Kidney tubule cell (primary cell): ENCODE data around the gene COPS2.

Source experiments
- DNase-seq: peaks from one replicate; pipeline ENCODE4 v3.0.0-alpha.2; 2018; ENCODE audit warnings: low spot score

COPS2 gene

DNA sequence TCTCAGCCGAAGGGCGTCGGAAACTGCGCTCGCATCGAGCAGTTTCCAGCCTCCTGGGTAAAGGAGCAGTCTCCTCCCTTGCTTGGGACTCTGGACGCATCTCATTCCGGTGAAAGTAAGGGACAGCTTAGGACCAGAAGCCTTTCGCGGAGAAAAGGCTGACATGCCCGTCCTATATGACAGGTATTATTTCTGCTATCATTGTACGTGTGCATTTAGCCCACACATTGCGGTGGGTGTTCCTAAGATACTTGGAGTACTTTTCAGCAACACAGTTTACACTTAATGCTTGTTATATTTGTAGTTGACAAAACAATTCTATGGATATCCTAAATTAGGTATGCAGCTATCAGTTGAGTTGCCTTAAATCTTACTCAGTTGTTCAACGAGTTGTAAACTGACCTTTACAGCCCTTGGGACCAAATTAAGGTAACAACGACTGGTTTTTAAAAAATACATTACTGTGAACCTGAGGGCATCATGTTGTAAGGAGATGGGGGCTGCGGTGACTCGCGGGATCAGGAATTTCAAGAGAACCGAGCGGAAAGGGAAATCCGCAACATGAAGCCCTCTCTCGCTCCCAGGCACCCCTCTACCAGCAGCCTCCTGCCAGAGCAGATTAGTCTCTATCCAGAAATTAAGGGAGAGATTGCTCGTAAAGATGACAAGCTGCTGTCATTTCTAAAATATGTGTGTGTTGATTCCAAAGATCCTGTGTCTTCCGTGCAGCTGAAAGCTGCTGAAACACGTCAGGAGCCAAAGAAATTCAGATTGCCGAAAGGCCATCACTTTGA, 632 bp upstream of the COPS2 start:
- peak; percentile 46 for DNase-seq

- no peak for DNase-seq
Observed at GRCh38 chr15:49154799-49155109, 645 bp downstream of the COPS2 start.

DNA sequence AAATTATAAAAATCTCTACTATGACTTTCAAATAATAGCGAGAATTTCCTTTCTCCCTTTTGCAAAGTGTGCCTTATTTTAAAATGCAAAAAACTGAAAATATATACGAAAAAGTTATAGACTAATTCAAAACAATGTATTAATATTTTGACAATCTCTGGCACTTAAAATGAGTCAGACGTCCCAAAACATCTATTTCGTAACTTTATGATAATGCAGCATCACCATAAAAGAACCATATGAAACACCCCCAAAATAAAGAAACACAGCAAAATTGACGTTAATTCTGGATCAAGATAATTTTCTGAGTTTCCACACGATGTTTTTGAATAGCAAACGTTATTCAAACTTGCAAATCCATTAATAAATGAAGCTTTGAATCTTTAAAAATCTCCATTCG, 1.0 kb downstream of the COPS2 start:
- no peak for DNase-seq

GRCh38 chr15:49152552-49153312, 2.7 kb downstream of the COPS2 start:
- peak; percentile 16 for DNase-seq

DNA sequence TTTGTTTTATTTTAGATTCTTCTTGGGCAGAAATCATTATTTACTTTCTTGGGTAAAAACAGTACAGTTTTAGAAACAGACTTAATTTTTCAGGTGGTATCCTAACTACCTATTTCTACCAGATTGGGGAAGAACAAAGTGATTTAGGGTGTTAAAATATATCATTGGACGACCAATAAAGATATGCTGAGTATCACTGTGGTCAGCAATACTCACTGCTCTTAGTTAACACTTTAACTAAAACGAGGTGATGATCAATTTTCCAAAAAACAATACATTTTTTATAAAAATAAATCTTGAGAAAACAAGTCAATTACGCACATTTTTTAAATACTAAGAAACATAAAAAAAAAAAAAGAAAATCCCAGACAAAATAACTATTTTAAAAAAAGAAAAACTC, 3.6 kb downstream of the COPS2 start:
- DNase-seq = no peak

- no peak for DNase-seq
Observed at GRCh38 chr15:49148727-49149126, 6.7 kb downstream of the COPS2 start.

DNA sequence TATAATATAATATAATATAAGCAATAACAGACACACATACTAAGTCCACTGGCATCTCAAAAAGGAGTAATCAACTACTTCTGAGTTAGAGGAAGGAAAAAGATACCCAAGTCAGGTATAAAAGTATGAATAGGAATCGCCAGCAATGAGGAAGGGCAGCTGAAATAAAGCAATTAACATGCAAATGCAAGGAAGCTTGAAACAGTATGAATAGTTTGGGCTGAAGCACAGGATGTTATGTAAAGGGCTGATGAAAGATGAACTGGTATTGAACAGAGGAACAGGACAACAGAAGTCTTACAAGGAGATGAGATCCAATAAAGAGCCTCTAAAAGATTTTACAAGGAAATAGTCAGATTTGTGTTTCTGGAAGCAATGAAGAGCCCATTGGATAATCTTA, 7.1 kb downstream of the COPS2 start:
- no peak for DNase-seq

- DNase-seq = peak; percentile 61
Observed at GRCh38 chr15:49145651-49146609, 9.5 kb downstream of the COPS2 start.

GRCh38 chr15:49137861-49138260, 17.5 kb downstream of the COPS2 start:
- peak; percentile 17 for DNase-seq

DNA sequence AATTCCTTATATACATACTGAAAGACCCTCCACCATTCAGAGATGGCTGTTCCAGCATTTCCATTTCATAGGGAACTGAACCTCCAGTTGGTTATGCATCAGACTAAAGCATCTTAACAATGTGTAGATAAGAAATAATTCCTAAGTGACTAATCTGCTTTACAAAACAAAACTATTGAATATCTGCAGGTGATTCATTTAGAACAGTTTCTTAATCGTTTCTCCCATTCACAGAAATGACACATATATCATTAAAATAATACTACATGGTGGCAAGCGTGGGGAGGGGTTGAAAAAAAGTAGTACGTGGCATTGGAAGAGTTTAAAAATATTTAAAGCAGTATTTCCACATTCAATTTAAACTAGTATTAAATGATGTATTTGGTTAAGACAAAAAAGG, 19.5 kb downstream of the COPS2 start:
- peak; percentile 83 for DNase-seq

DNA sequence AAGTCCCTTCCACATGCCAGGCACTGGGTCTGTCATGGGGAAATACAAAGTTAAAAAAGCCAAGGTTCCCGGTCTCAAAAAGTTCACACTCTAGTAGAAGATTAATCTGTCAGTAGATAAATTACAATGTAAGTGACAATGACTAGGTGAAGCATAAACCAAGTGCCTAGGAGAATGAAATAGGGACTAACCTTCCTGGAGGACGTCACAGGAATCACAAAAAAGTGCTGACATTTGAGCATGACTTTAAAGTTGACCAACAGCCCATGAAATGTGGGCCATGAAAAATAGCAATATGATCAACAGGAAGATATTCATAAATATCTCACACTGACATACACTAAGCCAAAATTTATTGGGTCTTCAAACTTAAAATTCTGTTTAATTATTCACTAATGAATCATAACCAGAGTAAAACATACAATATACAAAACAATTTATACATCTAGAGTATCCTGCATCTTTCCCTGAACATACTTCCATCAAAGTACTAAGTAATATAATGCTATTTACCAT, 20.0 kb downstream of the COPS2 start:
- peak; percentile 67 for DNase-seq

GRCh38 chr15:49134683-49135341, 20.6 kb downstream of the COPS2 start:
- no peak for DNase-seq

GRCh38 chr15:49131403-49131802, 24.0 kb downstream of the COPS2 start:
- no peak for DNase-seq

GRCh38 chr15:49124371-49124770, 31.0 kb downstream of the COPS2 start:
- DNase-seq = no peak

GRCh38 chr15:49122541-49123062, 32.8 kb downstream of the COPS2 start:
- DNase-seq = peak; percentile 3

DNA sequence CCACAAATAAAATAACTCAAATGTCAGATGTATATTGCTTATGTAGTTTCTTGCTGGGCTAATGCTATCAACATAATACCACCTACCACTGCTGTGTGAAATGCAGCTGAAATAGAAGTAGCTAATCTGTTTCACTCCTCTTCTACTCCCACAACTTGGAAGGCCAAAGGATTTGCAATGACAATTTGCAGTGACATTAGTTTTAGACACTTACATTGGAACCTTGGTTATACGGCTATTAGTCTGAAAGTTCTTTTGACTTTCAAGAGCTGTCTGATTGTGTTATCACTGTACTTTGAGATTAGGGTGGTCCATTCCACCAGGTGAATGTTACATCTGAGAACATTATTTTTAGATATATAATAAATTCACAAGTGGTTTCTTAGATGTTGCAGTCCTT, 33.5 kb downstream of the COPS2 start:
- DNase-seq = no peak

DNA sequence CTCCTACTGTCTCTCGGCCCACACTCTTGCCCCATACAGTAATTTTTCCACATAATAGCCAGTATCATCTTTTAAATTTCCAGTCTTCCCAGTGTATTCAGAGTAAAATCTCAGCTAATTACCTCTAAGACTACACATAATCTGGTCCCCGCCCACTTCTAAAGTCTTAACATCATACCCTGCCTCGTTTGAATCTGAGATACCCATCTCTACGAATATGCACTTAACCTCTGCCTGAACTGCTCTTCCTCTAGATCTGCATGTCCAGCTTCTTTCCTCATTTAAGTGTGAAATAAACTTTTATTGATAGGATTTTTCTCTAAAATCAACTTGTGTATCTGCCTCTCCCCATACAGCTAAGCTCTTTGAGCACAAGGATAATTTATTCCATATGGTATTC, 34.6 kb downstream of the COPS2 start:
- DNase-seq = no peak

DNA sequence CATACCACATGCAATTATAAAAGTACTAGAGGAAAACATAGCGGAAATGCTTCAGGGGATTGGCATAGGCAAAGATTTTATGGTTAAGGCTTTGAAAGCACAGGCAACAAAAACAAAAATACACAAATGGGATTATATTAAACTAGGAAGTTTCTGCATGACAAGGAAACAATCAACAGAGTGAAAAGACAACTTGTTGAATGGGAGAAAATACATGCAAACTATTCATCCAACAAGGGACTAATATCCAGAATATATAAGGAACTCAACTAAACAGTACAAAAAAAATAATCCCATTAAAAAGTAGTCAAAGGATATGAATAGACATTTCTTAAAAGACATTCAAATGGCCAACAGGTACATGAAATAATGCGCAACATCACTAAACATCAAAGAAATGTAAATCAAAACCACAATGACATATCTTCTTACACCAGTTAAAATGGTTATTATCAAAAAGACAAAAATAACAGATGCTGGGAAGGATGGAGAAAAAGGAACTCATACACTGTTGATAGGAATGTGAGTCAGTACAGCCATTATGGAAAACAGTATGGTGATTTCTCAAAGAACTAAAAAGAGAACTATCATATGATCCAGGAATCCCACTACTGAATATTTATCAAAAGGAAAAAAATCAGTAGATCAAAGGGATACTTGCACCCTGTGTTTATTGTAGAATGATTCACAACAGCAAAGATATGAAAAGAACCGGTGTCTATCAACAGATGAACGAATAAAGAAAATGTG, 39.1 kb downstream of the COPS2 start:
- DNase-seq = no peak

GRCh38 chr15:49115062-49115461, 40.3 kb downstream of the COPS2 start:
- DNase-seq = no peak

- DNase-seq = no peak
Observed at GRCh38 chr15:49110158-49110944, 45.0 kb downstream of the COPS2 start.
